ENCODE data around the gene NLRC4. TPM values are rescaled to one million over a fixed set of nuclear protein-coding genes. Genes with fewer than 3 reads are reported as not detected.

Gene NLRC4
- polyA plus RNA-seq, 1 donor (not counting 4 experiments of a cell fraction or from before 2014, with no cell fraction given): not detected

GRCh38 chr2:32192418-32192817 lies 72.3 kb downstream of the NLRC4 start:
- no peak for DNase-seq (ENCODE audit: low read depth, low spot score)
- peaks cover 12% of the 10 kb centered on the region for H3K4me1 ChIP-seq (ENCODE audit: control insufficient read depth, extremely low read depth, insufficient read depth, low read length)

GRCh38 chr2:32189011-32189410 lies 75.7 kb downstream of the NLRC4 start:
- H3K36me3 ChIP-seq (ENCODE audit: control insufficient read depth in 2 of 2, extremely low read depth in 1 of 2, insufficient read depth in 2 of 2, low read length in 2 of 2): peaks cover 2 to 7% of the 10 kb centered on the region in 2 experiments

More at GRCh38 chr2:32192418-32192817, 72.3 kb downstream of the NLRC4 start:
- no peak overlapping the region for H3K4me2 ChIP-seq (ENCODE audit: control insufficient read depth, extremely low read depth, insufficient read depth, low read depth, low read length)
- H4K20me1 ChIP-seq (ENCODE audit: control insufficient read depth, extremely low read depth, insufficient read depth, low read length): no peaks in the 10 kb centered on the region
- no peaks in the 10 kb centered on the region for H3K9me1 ChIP-seq (ENCODE audit: control insufficient read depth, extremely low read depth, insufficient read depth, low read length)
- peaks cover 0 to 3% of the 10 kb centered on the region in 2 experiments for H3K36me3 ChIP-seq (ENCODE audit: control insufficient read depth in 2 of 2, extremely low read depth in 1 of 2, insufficient read depth in 2 of 2, low read length in 2 of 2)
- no peaks in the 10 kb centered on the region for H3K9me3 ChIP-seq (ENCODE audit: control insufficient read depth, low read depth, low read length)
- H3K27ac ChIP-seq (ENCODE audit: control insufficient read depth, insufficient read depth, low read length): no peak overlapping the region
- no peaks in the 10 kb centered on the region for H3K27me3 ChIP-seq (ENCODE audit: control insufficient read depth, extremely low read depth, insufficient read depth, low read length)
- no peak overlapping the region for H2AFZ ChIP-seq (ENCODE audit: control insufficient read depth, low read length)
- dilution Hi-C loops (cut with MboI; ENCODE audit: extremely low pct_ligation_motif_present, low sequenced_read_pairs): no loop called here
- FAIRE-seq: no peak
- no peak overlapping the region for H3K9ac ChIP-seq (ENCODE audit: control insufficient read depth, extremely low read depth, insufficient read depth, low read length)
- H3K79me2 ChIP-seq (ENCODE audit: control insufficient read depth, insufficient read depth, low read length): no peaks in the 10 kb centered on the region
- no peak for TF ChIP-seq CTCF (optimal IDR thresholded peaks at IDR 0.05 in 1 of 3, IDR thresholded peaks at IDR 0.05 in 1 of 3, conservative IDR thresholded peaks at IDR 0.05 in 1 of 3; ENCODE audit: extremely low read depth in 1 of 3, insufficient read depth in 2 of 3, low read length in 3 of 3)
- no peak for TF ChIP-seq EZH2 (IDR thresholded peaks at IDR 0.05; ENCODE audit: low read length)
- H3K4me3 ChIP-seq (ENCODE audit: control insufficient read depth in 2 of 3, extremely low read depth in 1 of 3, insufficient read depth in 2 of 3, low read depth in 1 of 3, low read length in 3 of 3): no peak overlapping the region

More at GRCh38 chr2:32189011-32189410, 75.7 kb downstream of the NLRC4 start:
- Histone ChIP-seq H3K4me1 (ENCODE audit: control insufficient read depth, extremely low read depth, insufficient read depth, low read length) (peaks cover 12% of the 10 kb centered on the region), H3K9me3 (ENCODE audit: control insufficient read depth, low read depth, low read length) (no peaks in the 10 kb centered on the region), H4K20me1 (ENCODE audit: control insufficient read depth, extremely low read depth, insufficient read depth, low read length) (no peaks in the 10 kb centered on the region), H3K4me3 (ENCODE audit: control insufficient read depth in 2 of 3, extremely low read depth in 1 of 3, insufficient read depth in 2 of 3, low read depth in 1 of 3, low read length in 3 of 3) (no peak overlapping the region), H3K27ac (ENCODE audit: control insufficient read depth, insufficient read depth, low read length) (no peak overlapping the region), H3K9me1 (ENCODE audit: control insufficient read depth, extremely low read depth, insufficient read depth, low read length) (no peaks in the 10 kb centered on the region), H3K79me2 (ENCODE audit: control insufficient read depth, insufficient read depth, low read length) (no peaks in the 10 kb centered on the region), H3K4me2 (ENCODE audit: control insufficient read depth, extremely low read depth, insufficient read depth, low read depth, low read length) (no peak overlapping the region), H3K9ac (ENCODE audit: control insufficient read depth, extremely low read depth, insufficient read depth, low read length) (no peak overlapping the region), H3K27me3 (ENCODE audit: control insufficient read depth, extremely low read depth, insufficient read depth, low read length) (no peaks in the 10 kb centered on the region), H2AFZ (ENCODE audit: control insufficient read depth, low read length) (no peak overlapping the region)
- TF ChIP-seq CTCF (optimal IDR thresholded peaks at IDR 0.05 in 1 of 3, IDR thresholded peaks at IDR 0.05 in 1 of 3, conservative IDR thresholded peaks at IDR 0.05 in 1 of 3; ENCODE audit: extremely low read depth in 1 of 3, insufficient read depth in 2 of 3, low read length in 3 of 3): no peak
- no peak for TF ChIP-seq EZH2 (IDR thresholded peaks at IDR 0.05; ENCODE audit: low read length)
- dilution Hi-C loops (cut with MboI; ENCODE audit: extremely low pct_ligation_motif_present, low sequenced_read_pairs): no loop called here
- FAIRE-seq (no peak), DNase-seq (ENCODE audit: low read depth, low spot score) (no peak)

Measured in keratinocyte (primary cell).